DMS 273 (cell line): ENCODE data around the gene SLAMF1.
"Not testable (repeated sequence)": the region's sequence is repeated elsewhere in the genome, so short reads cannot be mapped to it uniquely, and the experiment has no call there.

Experiments used
- DNase-seq: peaks from one replicate; lab custom pipeline; 2025; ENCODE audit not compliant: unreplicated experiment; lab: John Stamatoyannopoulos, UW

Gene SLAMF1

GRCh38 chr1:160567858-160568682 is 78.8 kb downstream of the SLAMF1 start:
- no peak for DNase-seq

- DNase-seq, result no peak
These were observed 79.5 kb downstream of the SLAMF1 start for GRCh38 chr1:160567341-160567740.

- no peak for DNase-seq
These were observed 81.3 kb downstream of the SLAMF1 start for GRCh38 chr1:160565564-160565963.

- not testable (repeated sequence) for DNase-seq
These were observed 83.6 kb downstream of the SLAMF1 start for GRCh38 chr1:160563230-160563629.

- not testable (repeated sequence) for DNase-seq
These were observed 84.1 kb downstream of the SLAMF1 start for GRCh38 chr1:160562745-160563144.

- no peak for DNase-seq
These were observed 86.0 kb downstream of the SLAMF1 start for GRCh38 chr1:160560806-160561205.

- DNase-seq, result no peak
These were observed 86.7 kb downstream of the SLAMF1 start for GRCh38 chr1:160560045-160560705.

GRCh38 chr1:160559437-160559836 is 87.4 kb downstream of the SLAMF1 start:
- not testable (repeated sequence) for DNase-seq

GRCh38 chr1:160558660-160559380 is 88.0 kb downstream of the SLAMF1 start:
- DNase-seq, result no peak
